SK-N-SH treated with all-trans-retinoic acid at 6 μM for 48 hours (cell line): ENCODE measurements around the gene BCAM.

Experiments
- ATAC-seq: fragments of 200-7000 bp; cut with Tn5 transposase; 3 replicates; pipeline ENCODE4 v1.9.1; 2020; ENCODE audit warnings: mild to moderate bottlenecking, moderate library complexity
- ARNTL ChIP-seq: fragments of 450-650 bp; formaldehyde crosslinking; IDR thresholded peaks from 2 replicates; pipeline ENCODE4 v1.5.0; 2020; ENCODE audit warnings: low read depth, mild to moderate bottlenecking, moderate library complexity, borderline replicate concordance
- BACH2 ChIP-seq: fragments of 250-450 bp; sonication (Bioruptor Pico); IDR thresholded peaks from 2 replicates; pipeline ENCODE4 v1.9.0; 2021; ENCODE audit warnings: mild to moderate bottlenecking, borderline replicate concordance
- CSDC2 ChIP-seq: fragments of 250-450 bp; sonication (Bioruptor Pico); IDR thresholded peaks from 2 replicates; pipeline ENCODE4 v1.5.0; 2020; ENCODE audit warnings: mild to moderate bottlenecking, moderate library complexity
- ESRRG ChIP-seq: fragments of 250-450 bp; sonication (Bioruptor Pico); IDR thresholded peaks from 2 replicates; pipeline ENCODE4 v1.6.1; 2021; ENCODE audit warnings: mild to moderate bottlenecking
- GLIS3 ChIP-seq: fragments of 250-450 bp; sonication (Bioruptor Pico); IDR thresholded peaks from 2 replicates; pipeline ENCODE4 v1.5.0; 2020; ENCODE audit warnings: mild to moderate bottlenecking, moderate library complexity
- ISL1 ChIP-seq: fragments of 250-450 bp; sonication (Bioruptor Pico); IDR thresholded peaks from 2 replicates; pipeline ENCODE4 v2.1.2; 2022; ENCODE audit warnings: mild to moderate bottlenecking, moderate library complexity
- OSR1 ChIP-seq: fragments of 250-450 bp; sonication (Bioruptor Pico); IDR thresholded peaks from 2 replicates; pipeline ENCODE4 v1.8.0; 2022; ENCODE audit warnings: moderate library complexity, mild to moderate bottlenecking, inconsistent platforms
- RARB ChIP-seq: fragments of 250-450 bp; sonication (Bioruptor Pico); IDR thresholded peaks from 2 replicates; pipeline ENCODE4 v1.8.0; 2021; ENCODE audit warnings: mild to moderate bottlenecking, moderate library complexity
- SNAI2 ChIP-seq: fragments of 250-450 bp; sonication (Bioruptor Pico); IDR thresholded peaks from 2 replicates; pipeline ENCODE4 v1.5.0; 2020; ENCODE audit warnings: mild to moderate bottlenecking, moderate library complexity
- TCF4 ChIP-seq: fragments of 250-450 bp; sonication (Bioruptor Pico); IDR thresholded peaks from 2 replicates; pipeline ENCODE4 v1.8.0; 2021; ENCODE audit warnings: mild to moderate bottlenecking, moderate library complexity, borderline replicate concordance
- TOX ChIP-seq: fragments of 250-450 bp; sonication (Bioruptor Pico); IDR thresholded peaks from 2 replicates; pipeline ENCODE4 v1.8.0; 2021; ENCODE audit warnings: mild to moderate bottlenecking, moderate library complexity, borderline replicate concordance
- TSHZ2 ChIP-seq: fragments of 250-450 bp; sonication (Bioruptor Pico); IDR thresholded peaks from 2 replicates; pipeline ENCODE4 v1.5.0; 2020; ENCODE audit warnings: mild to moderate bottlenecking, moderate library complexity
- ZC3H10 ChIP-seq: fragments of 250-450 bp; sonication (Bioruptor Pico); IDR thresholded peaks from 2 replicates; pipeline ENCODE4 v1.5.1; 2021; ENCODE audit warnings: mild to moderate bottlenecking, moderate library complexity
- ZFP3 ChIP-seq: fragments of 250-450 bp; sonication (Bioruptor Pico); IDR thresholded peaks from 2 replicates; pipeline ENCODE4 v1.5.0; 2020; ENCODE audit warnings: mild to moderate bottlenecking, moderate library complexity
- ZFP30 ChIP-seq: fragments of 450-650 bp; formaldehyde crosslinking; IDR thresholded peaks from 2 replicates; pipeline ENCODE4 v1.5.0; 2022; ENCODE audit warnings: mild to moderate bottlenecking, moderate library complexity
- ZNF565 ChIP-seq: fragments of 450-650 bp; formaldehyde crosslinking; conservative IDR thresholded peaks from 2 replicates; pipeline ENCODE4 v1.5.0; 2020; ENCODE audit warnings: low read depth, mild to moderate bottlenecking, moderate library complexity
- ZNF70 ChIP-seq: fragments of 450-650 bp; formaldehyde crosslinking; IDR thresholded peaks from 2 replicates; pipeline ENCODE4 v1.5.0; 2020; ENCODE audit warnings: mild to moderate bottlenecking, moderate library complexity
- ZNF8 ChIP-seq: fragments of 450-650 bp; formaldehyde crosslinking; IDR thresholded peaks from 2 replicates; pipeline ENCODE4 v1.5.0; 2020; ENCODE audit warnings: mild to moderate bottlenecking, moderate library complexity
- TF ChIP-seq, protein P1 (sequence below): fragments of 250-450 bp; sonication (Bioruptor Pico); IDR thresholded peaks from 2 replicates; pipeline ENCODE4 v1.5.1; 2020; ENCODE audit warnings: low read depth, mild to moderate bottlenecking, moderate library complexity
- TF ChIP-seq, protein P2 (sequence below): fragments of 250-450 bp; sonication (Bioruptor Pico); IDR thresholded peaks from 2 replicates; pipeline ENCODE4 v1.5.1; 2021; ENCODE audit warnings: mild to moderate bottlenecking, moderate library complexity

BCAM gene

DNA sequence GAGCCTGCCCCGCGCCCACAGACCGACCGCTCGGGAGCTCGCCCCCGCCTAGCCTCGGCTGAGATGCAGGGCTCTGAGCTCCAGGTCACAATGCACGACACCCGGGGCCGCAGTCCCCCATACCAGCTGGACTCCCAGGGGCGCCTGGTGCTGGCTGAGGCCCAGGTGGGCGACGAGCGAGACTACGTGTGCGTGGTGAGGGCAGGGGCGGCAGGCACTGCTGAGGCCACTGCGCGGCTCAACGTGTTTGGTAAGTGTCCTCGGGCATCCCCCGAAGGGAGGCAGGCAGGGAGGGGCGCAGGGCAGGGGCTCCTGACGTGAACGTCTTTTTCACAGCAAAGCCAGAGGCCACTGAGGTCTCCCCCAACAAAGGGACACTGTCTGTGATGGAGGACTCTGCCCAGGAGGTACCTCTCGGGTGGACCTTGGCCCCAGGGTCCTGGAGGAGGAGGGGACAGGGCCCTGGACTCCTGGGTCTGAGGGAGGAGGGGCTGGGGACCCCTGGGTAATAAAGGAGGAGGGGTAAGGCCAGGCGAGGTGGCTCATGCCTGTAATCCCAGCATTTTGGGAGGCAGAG is 3.3 kb downstream of the BCAM start:
- ATAC-seq, result no peak
- TF ChIP-seq BACH2 (CRISPR knock-in tag) (no peak), ZNF8 (CRISPR knock-in tag) (no peak)

- TF ChIP-seq ZFP3 (no peak), TOX (CRISPR knock-in tag) (no peak), SNAI2 (CRISPR knock-in tag) (no peak), ZFP30 (CRISPR knock-in tag) (no peak), RARB (CRISPR knock-in tag) (no peak), ESRRG (CRISPR knock-in tag) (no peak)
- ATAC-seq, result no peak
These were observed 4.4 kb downstream of the BCAM start for GRCh38 chr19:44813070-44813840.

DNA sequence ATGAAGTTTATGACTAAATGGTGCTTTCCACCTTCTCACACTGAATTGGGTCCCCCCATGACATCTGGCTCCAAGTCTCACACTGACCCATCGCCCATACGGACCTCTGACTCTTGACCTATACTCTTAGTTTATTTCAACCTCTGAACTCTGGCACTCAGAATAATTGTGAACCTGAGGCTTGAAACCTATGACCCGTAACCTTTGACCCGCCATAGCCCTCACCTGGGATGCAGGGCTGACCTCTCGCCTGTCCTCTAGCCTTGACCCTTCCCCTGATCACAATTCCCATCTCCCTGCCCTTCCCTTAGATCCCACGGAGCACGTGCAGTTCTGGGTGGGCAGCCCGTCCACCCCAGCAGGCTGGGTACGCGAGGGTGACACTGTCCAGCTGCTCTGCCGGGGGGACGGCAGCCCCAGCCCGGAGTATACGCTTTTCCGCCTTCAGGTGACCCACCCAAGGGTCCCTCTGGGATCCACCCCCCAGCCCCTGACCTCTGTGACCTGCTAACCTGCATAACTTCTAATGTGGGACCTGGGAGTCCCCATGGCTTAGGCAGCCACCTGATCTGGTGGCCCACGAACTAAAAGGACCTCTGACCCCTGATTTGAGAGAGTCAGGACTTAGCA is 5.1 kb downstream of the BCAM start:
- TF ChIP-seq GLIS3 (no peak), TOX (CRISPR knock-in tag) (no peak), ARNTL (no peak), RARB (CRISPR knock-in tag) (no peak), TCF4 (CRISPR knock-in tag) (no peak), TSHZ2 (no peak)
- TF ChIP-seq, protein P1, sequence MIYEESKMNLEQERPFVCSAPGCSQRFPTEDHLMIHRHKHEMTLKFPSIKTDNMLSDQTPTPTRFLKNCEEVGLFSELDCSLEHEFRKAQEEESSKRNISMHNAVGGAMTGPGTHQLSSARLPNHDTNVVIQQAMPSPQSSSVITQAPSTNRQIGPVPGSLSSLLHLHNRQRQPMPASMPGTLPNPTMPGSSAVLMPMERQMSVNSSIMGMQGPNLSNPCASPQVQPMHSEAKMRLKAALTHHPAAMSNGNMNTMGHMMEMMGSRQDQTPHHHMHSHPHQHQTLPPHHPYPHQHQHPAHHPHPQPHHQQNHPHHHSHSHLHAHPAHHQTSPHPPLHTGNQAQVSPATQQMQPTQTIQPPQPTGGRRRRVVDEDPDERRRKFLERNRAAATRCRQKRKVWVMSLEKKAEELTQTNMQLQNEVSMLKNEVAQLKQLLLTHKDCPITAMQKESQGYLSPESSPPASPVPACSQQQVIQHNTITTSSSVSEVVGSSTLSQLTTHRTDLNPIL (CRISPR knock-in tag), result no peak
- TF ChIP-seq, all 23 proteins: peak for 0

GRCh38 chr19:44814517-44814916 is 5.6 kb downstream of the BCAM start:
- ATAC-seq, result no peak
- no peak for TF ChIP-seq ISL1 (CRISPR knock-in tag)
- no peak for TF ChIP-seq OSR1

More for the DNA sequence above, 5.1 kb downstream of the BCAM start:
- no peak for ATAC-seq

GRCh38 chr19:44816301-44816700 is 7.4 kb downstream of the BCAM start:
- ATAC-seq, result no peak
- TF ChIP-seq ZFP30 (CRISPR knock-in tag) (no peak), TSHZ2 (no peak), CSDC2 (CRISPR knock-in tag) (no peak), ISL1 (CRISPR knock-in tag) (no peak), RARB (CRISPR knock-in tag) (no peak), ESRRG (CRISPR knock-in tag) (no peak), ZFP3 (no peak), BACH2 (CRISPR knock-in tag) (no peak), ZC3H10 (CRISPR knock-in tag) (no peak), ZNF565 (CRISPR knock-in tag) (no peak), TCF4 (CRISPR knock-in tag) (no peak), ZNF70 (no peak), ARNTL (no peak)
- TF ChIP-seq, protein P1 (CRISPR knock-in tag), result no peak
- TF ChIP-seq, protein P2, sequence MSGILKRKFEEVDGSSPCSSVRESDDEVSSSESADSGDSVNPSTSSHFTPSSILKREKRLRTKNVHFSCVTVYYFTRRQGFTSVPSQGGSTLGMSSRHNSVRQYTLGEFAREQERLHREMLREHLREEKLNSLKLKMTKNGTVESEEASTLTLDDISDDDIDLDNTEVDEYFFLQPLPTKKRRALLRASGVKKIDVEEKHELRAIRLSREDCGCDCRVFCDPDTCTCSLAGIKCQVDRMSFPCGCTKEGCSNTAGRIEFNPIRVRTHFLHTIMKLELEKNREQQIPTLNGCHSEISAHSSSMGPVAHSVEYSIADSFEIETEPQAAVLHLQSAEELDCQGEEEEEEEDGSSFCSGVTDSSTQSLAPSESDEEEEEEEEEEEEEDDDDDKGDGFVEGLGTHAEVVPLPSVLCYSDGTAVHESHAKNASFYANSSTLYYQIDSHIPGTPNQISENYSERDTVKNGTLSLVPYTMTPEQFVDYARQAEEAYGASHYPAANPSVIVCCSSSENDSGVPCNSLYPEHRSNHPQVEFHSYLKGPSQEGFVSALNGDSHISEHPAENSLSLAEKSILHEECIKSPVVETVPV, result no peak
